BLaER1 (cell line): ENCODE measurements around the gene CPT1A.

Source experiments
- H3K27ac ChIP-seq: shearing (Covaris generic); formaldehyde crosslinking; 2 replicates; pipeline ENCODE4 v1.8.1; 2022
- H3K27me3 ChIP-seq: shearing (Covaris generic); formaldehyde crosslinking; 2 replicates; pipeline ENCODE4 v1.8.1; 2022
- H3K36me3 ChIP-seq: shearing (Covaris generic); formaldehyde crosslinking; 2 replicates; pipeline ENCODE4 v1.8.1; 2022
- H3K4me1 ChIP-seq: shearing (Covaris generic); formaldehyde crosslinking; 2 replicates; pipeline ENCODE4 v1.8.1; 2022
- H3K4me2 ChIP-seq: shearing (Covaris generic); formaldehyde crosslinking; 2 replicates; pipeline ENCODE4 v1.8.1; 2022
- H3K4me3 ChIP-seq: shearing (Covaris generic); formaldehyde crosslinking; 2 replicates; pipeline ENCODE4 v1.8.1; 2022
- H3K9ac ChIP-seq: shearing (Covaris generic); formaldehyde crosslinking; 2 replicates; pipeline ENCODE4 v1.8.1; 2022
- H3K9me3 ChIP-seq: shearing (Covaris generic); formaldehyde crosslinking; 2 replicates; pipeline ENCODE4 v1.8.1; 2022
- H4K20me1 ChIP-seq: shearing (Covaris generic); formaldehyde crosslinking; 2 replicates; pipeline ENCODE4 v1.8.1; 2022
- Cebpa-rat ChIP-seq: shearing (Covaris generic); IDR thresholded peaks from 2 replicates; pipeline ENCODE4 v1.8.1; 2022

CPT1A gene

GRCh38 chr11:68707527-68707926, 134.2 kb downstream of the CPT1A start:
- H3K4me2 ChIP-seq, result peak overlapping the region; percentile 79
- no peak overlapping the region; the same call in 1 of the 2 replicates for H3K9ac ChIP-seq
- 0 out of 2 replicates have a peak, but pooled peaks cover 9% of the 10 kb centered on the region for H4K20me1 ChIP-seq
- H3K9me3 ChIP-seq, result no peaks in the 10 kb centered on the region
- no peak overlapping the region for H3K4me3 ChIP-seq
- H3K36me3 ChIP-seq, result no peaks in the 10 kb centered on the region
- H3K4me1 ChIP-seq, result peaks cover 48% of the 10 kb centered on the region
- no peak for TF ChIP-seq Cebpa-rat
- H3K27me3 ChIP-seq, result no peaks in the 10 kb centered on the region
- H3K27ac ChIP-seq, result peak overlapping the region; percentile 47; the same call in 1 of the 2 replicates

GRCh38 chr11:68704887-68705286, 136.8 kb downstream of the CPT1A start:
- Histone ChIP-seq H3K9ac (no peak overlapping the region), H3K27me3 (no peaks in the 10 kb centered on the region), H3K4me2 (no peak overlapping the region), H3K4me1 (peaks cover 40% of the 10 kb centered on the region), H4K20me1 (0 out of 2 replicates have a peak, but pooled peaks cover 9% of the 10 kb centered on the region), H3K4me3 (no peak overlapping the region), H3K36me3 (no peaks in the 10 kb centered on the region), H3K27ac (no peak overlapping the region), H3K9me3 (no peaks in the 10 kb centered on the region)
- TF ChIP-seq Cebpa-rat, result no peak
